GM18907 (cell line): Measurements from ENCODE around the gene THSD4.

Experiments
- ATAC-seq: cut with Tn5 transposase; IDR thresholded peaks from one replicate; pipeline ENCODE4 v1.9.1; 2021; ENCODE audit warnings: mild to moderate bottlenecking, moderate library complexity; ENCODE audit not compliant: unreplicated experiment

The THSD4 gene

GRCh38 chr15:71592203-71592602 lies 476.9 kb downstream of the THSD4 start:
- ATAC-seq: no peak

DNA sequence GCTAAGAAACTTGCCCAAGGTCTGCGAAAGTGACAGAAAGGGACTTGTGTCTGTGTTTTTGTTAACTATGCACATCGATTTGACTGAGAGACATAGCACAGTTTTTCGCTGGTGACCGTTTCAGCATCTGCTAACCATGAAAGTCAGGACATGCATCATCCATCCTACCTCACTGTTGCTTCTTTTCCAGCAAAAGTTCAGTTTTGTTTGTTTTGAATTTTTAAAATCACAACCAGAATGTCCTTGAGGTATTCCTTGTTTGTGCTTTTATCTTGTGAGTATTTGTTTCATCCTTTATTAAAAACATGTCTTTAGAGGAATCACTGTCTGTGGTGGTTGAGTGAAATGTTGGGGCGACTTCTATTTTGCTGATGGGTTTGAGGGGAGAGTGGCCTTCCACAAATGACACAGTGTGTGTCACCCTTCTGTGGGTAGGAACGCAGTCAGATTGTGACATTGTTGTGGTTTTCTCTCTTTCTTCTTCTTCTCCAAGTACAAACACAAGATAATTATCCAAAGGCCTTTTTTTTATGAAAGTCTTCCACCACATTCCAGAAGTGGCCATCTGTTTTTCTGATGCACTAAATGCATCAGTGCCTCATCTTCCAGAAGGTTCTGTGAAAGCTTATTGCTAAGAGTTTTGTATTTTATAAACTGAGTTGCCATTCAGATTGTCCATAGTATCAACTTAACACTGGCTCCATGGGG lies 480.7 kb downstream of the THSD4 start:
- ATAC-seq: no peak

DNA sequence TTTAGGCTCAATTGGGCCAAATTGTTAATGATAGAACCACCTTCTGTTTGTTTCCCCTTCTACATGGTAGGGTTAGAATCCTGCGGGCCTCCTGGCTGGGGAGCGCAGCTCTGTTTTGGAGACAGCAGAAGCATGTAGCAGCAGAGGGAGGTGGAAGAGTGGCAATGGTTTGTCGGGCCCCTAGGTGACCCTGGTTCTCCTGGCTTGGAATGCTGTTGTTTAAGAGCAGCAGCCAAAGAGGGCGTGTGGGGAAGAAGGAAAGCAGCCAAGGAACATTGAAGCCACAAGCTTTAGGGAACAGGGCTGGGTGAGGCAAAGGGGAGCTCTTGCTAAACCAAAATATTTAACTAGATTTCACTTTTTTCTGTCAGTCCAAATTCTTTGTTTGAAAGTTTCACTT lies 481.4 kb downstream of the THSD4 start:
- ATAC-seq: no peak

DNA sequence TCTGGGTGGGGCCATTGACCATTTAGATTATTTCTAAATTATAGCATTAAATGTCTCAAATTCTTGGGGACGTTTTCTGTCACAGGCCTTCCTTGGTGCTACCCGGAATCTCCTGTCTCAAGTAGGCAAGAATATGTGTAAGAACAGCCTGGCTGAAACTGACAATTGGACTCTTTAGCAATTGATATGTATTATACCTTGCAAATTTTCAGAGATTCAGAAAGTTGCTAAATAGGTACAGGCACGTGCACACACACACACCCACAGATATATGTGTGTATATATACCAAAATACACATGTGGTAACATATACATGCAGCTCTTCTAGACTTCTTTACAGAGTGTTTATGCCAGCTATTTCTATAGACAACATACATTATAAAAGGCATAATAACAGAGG lies 481.9 kb downstream of the THSD4 start:
- ATAC-seq: no peak

GRCh38 chr15:71597637-71598036 lies 482.4 kb downstream of the THSD4 start:
- no peak for ATAC-seq

DNA sequence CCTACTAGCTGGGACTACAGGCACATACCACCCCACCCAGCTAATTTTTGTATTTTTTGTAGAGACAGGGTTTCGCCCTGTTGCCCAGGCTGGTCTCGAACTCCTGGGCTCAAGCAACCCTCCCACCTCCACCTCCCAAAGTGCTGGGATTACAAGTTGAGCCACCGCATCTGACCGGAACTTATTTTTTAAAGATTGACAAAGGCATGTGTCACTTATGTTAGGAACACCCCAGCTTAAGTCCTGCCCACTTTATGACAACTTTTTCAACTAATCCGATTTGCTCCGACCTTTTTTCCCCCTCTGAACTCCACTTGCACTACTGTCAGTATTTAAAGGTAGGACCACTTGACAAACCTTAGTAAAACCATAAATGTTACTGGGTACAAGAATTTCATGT lies 483.5 kb downstream of the THSD4 start:
- no peak for ATAC-seq

GRCh38 chr15:71599418-71600151 lies 484.3 kb downstream of the THSD4 start:
- ATAC-seq: no peak

- no peak for ATAC-seq
Observed at GRCh38 chr15:71600237-71600636, 485.0 kb downstream of the THSD4 start.

- ATAC-seq: no peak
Observed at GRCh38 chr15:71601038-71601834, 486.0 kb downstream of the THSD4 start.

GRCh38 chr15:71603379-71603778 lies 488.1 kb downstream of the THSD4 start:
- ATAC-seq: no peak

DNA sequence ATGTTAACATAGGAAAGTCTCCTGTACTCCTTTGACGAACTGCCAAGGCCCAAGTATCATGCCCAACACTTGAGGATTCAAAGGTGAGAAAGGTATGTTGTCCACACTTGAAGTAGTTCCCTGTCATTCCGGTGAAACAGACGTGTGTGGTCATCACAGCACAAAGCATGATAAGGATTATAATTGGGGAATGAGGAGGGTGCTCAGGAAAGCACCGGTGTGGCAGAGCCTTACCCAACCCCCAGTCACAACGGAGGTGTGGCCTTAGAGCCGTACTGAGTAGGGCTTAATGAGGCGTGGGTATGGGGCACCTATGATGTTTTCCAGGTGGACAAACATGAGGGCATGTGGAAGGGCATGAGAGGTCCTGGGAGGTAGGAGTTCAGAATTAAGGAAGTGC lies 492.1 kb downstream of the THSD4 start:
- ATAC-seq: no peak

- ATAC-seq: no peak
Observed at GRCh38 chr15:71610728-71611552, 495.7 kb downstream of the THSD4 start.

DNA sequence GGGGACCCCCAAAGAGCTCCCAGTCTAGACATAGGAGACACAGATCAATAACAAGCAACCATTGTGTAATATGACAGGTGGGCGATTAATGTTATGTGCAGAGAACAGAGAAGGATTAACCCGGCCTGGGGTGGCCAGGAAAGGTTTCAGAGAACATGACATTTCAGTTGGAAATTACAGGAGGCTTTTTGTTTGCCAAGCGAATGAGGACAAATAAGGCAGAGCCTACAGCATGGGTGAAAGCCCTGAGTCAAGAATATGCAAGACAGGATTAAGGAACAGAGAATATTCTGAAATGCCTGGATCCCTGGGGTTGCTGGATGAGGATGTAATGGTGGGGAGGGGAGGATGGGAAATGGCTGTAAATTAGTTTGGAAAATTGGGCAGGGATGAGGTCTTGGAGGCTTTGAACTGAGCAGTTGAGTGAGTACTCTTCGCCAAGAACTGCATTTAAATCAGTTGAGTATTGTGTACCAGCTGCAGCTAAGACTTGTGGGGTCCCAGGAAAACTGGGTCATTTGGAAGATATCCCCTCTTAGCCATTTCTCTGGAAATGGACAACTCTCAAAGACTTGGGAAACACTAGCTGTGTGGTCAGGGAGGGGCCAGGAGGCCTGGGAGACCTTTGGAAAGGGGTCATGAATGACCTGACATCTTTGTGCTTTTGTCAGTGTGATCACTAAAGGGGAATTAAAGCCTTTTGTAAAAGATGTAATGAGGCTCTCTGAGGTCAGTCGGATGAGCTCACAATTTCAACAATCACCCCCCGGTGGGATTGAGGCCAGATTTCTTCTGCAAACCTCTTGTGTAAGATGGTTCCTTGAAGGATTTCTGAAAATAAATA lies 496.5 kb downstream of the THSD4 start:
- no peak for ATAC-seq

DNA sequence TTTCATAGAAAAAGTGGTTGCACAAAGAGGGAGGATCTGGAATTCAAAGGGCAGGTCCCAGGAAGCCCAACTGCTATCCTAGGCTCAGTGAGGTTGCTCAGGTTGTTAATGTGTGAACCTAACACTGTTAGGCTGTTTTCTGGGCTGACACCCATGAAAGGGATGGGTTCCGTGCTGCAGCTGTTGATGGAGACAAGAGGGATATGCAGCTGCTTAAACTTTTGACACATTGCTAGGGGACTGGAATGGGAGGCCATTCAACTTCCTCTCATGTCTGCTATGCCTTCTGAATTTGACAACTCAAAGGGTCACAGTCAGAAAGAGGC lies 497.1 kb downstream of the THSD4 start:
- ATAC-seq: no peak

DNA sequence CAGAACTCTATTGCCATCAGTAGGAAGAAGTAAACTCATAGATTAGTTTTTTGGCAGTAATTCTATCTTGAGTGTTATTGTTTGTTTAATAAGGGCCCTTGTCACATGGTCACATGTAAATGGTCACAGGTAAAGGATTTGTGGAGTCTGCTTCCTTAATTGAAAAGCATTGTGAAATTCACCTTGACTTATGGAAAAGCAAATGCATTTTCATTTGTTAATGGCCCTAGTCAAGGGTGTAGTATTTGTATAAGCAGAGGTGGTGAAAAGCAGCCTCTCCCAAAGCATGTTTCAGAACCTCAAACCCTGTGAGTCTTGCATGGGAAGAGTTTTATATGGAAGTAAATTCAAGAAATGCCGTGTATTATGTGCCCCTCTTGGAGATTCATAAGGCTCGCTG lies 497.6 kb downstream of the THSD4 start:
- no peak for ATAC-seq

DNA sequence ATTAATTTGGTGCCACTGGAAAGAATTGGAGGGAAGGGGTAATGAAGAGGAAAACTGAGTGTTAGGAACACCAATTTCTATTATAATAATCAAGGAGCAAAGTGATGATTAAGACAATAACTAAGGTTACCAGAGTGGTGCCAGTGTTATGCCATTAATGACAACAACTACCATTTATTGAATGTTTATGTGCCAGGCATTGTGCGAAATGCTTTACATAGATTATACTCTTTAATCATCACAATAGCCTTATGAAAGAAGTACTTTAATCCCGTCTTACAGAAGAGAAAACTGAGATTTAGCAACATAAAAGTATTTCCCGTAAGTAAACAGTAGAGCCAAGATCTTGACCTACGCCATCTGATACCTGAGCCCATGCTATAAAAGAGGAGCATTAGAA lies 507.8 kb downstream of the THSD4 start:
- no peak for ATAC-seq

GRCh38 chr15:71626596-71627088 lies 511.4 kb downstream of the THSD4 start:
- ATAC-seq: no peak

- no peak for ATAC-seq
Observed at GRCh38 chr15:71627188-71627587, 511.9 kb downstream of the THSD4 start.

GRCh38 chr15:71627604-71628003 lies 512.3 kb downstream of the THSD4 start:
- no peak for ATAC-seq
